ENCODE results near the gene HOXD1. TPM values are rescaled to one million over a fixed set of nuclear protein-coding genes. Genes with fewer than 3 reads are reported as not detected.

Gene HOXD1
- total RNA-seq, 6 donors from 2014 or later = 1.0 to 7.2 (median 3.6) TPM

DNA sequence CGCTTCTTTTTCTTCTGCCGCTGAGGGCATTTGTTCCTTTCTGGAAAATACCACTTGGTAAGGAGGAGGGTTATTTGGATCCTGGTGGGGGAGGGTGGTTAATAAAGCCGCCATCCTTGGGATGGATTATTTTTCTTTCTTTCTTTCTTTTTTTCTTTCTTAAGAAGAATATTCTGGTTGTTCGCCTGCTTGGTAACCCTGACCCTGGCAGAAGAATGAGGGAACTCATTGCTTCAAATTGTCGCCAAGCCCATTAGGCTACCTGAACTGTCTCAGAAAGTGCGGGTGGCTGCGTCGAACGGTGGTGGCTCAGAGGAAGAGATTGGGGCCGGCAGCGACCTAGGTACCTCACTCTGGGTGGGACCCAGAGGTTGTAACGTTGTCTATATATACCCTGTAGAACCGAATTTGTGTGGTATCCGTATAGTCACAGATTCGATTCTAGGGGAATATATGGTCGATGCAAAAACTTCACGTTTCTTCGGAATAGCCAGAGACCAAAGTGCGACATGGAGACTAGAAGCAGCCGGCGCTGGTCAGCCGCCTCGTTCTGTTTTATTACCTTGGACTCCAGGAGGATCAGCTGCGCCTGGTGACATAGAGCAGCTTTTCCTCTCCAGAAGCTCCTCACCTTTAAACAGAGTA is 38.4 kb upstream of the HOXD1 start:
- H3K9me3 ChIP-seq = no peaks in the 10 kb centered on the region

DNA sequence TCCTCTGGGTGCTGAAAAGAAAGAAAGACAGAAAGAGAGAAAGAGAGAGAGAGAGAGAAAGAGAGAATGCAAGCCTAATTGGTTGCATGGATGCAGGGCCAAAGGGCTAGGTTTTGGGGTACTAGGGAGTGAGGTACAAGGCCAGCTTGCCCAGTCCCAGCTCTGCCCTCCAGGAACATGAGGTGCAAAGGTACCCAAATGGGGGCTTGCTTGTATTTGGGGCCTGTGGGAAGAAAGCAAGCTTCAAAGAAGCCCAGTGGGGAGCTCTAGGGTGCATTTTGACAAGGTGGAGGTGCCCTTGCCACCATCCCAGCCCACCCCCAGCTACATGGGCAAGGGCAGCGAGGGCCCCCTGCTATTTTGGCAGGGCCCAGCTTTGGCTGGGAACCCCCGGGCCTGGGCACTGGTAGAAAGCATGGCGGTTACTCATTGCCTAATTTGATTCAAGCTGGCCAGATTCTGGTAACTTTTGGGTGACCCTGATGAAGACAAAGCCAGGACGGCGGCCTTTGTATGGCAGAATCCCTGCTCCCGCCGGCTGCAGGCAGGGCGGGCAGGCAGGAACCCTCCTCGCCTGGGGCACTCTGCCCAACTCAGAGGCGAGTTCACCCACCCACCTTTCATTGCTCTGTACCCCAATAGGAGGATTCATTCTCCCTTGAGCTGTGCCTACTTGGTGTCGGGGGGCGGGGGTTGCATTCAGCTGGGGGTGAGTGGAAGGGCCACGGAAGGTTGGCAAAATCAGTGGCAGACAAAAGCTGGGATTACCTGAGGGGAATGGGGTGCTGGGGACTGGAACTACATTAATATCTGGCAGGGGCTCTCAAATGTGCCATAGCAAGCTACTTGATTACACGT is 37.7 kb upstream of the HOXD1 start:
- H3K9me3 ChIP-seq = no peaks in the 10 kb centered on the region
- DNase-seq (no peak), ATAC-seq (ENCODE audit: low FRiP score in 2 of 2) (no peak)
- H3K27ac ChIP-seq = no peak overlapping the region
- H3K36me3 ChIP-seq = no peaks in the 10 kb centered on the region
- H3K4me3 ChIP-seq = no peak overlapping the region
- 15 to 31% methylated on average over 7 to 14 of the region's 14 CpGs for WGBS, 2 donors
- TF ChIP-seq POLR2A (IDR thresholded peaks at IDR 0.05) = no peak
- TF ChIP-seq, protein P1, sequence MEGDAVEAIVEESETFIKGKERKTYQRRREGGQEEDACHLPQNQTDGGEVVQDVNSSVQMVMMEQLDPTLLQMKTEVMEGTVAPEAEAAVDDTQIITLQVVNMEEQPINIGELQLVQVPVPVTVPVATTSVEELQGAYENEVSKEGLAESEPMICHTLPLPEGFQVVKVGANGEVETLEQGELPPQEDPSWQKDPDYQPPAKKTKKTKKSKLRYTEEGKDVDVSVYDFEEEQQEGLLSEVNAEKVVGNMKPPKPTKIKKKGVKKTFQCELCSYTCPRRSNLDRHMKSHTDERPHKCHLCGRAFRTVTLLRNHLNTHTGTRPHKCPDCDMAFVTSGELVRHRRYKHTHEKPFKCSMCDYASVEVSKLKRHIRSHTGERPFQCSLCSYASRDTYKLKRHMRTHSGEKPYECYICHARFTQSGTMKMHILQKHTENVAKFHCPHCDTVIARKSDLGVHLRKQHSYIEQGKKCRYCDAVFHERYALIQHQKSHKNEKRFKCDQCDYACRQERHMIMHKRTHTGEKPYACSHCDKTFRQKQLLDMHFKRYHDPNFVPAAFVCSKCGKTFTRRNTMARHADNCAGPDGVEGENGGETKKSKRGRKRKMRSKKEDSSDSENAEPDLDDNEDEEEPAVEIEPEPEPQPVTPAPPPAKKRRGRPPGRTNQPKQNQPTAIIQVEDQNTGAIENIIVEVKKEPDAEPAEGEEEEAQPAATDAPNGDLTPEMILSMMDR (IDR thresholded peaks at IDR 0.05) = no peak
- no peak for TF ChIP-seq EP300 (IDR thresholded peaks at IDR 0.05)
- TF ChIP-seq POLR2AphosphoS5 (IDR thresholded peaks at IDR 0.05) = no peak
- H3K4me1 ChIP-seq = peaks cover 0 to 34% (median 7%) of the 10 kb centered on the region in 4 donors
- peaks cover 0 to 81% (median 34%) of the 10 kb centered on the region in 4 donors for H3K27me3 ChIP-seq

More for the DNA sequence above, 38.4 kb upstream of the HOXD1 start:
- Histone ChIP-seq H3K36me3 (no peaks in the 10 kb centered on the region), H3K4me1 (peaks cover 0 to 34% (median 7%) of the 10 kb centered on the region in 4 donors), H3K27ac (no peak overlapping the region), H3K4me3 (no peak overlapping the region), H3K27me3 (peaks cover 0 to 79% (median 35%) of the 10 kb centered on the region in 4 donors)
- ATAC-seq (ENCODE audit: low FRiP score in 2 of 2) (no peak), DNase-seq (no peak)
- WGBS, 2 donors = 14 to 20% methylated on average over 24 of the region's 24 CpGs
- TF ChIP-seq POLR2A (IDR thresholded peaks at IDR 0.05) (no peak), POLR2AphosphoS5 (IDR thresholded peaks at IDR 0.05) (no peak), EP300 (IDR thresholded peaks at IDR 0.05) (no peak)
- TF ChIP-seq, protein P1 (IDR thresholded peaks at IDR 0.05) = no peak

DNA sequence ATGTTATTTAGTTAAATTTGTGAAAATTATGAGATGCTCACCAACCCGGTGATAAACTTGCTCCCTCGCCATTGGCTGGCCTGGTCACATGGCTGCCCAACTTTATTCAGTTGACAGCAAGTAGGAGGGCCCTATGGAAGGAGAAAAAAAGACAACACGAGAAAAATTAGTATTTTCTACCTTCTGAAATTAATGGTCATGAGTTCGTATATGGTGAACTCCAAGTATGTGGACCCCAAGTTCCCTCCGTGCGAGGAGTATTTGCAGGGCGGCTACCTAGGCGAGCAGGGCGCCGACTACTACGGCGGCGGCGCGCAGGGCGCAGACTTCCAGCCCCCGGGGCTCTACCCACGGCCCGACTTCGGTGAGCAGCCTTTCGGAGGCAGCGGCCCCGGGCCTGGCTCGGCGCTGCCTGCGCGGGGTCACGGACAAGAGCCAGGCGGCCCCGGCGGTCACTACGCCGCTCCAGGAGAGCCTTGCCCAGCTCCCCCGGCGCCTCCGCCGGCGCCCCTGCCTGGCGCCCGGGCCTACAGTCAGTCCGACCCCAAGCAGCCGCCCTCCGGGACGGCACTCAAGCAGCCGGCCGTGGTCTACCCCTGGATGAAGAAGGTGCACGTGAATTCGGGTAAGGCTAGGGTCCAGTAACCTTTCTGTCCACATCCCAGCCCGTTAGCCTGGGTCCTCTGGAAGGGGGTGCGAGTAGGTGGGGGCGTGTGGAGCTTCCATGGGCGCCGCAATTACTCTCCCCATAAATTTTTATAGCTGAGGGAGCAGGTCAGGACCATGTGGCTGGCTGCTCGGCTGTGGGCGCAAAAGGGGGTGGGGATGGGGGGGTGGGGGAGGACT is 36.8 kb upstream of the HOXD1 start, which contains the start of gene HOXD4:
HOXD4 (plus strand) TSS at position 109 of the 846 bp plus-strand sequence; CDS start at position 193, 84 bp downstream.
- TF ChIP-seq, protein P1 (IDR thresholded peaks at IDR 0.05) = no peak
- TF ChIP-seq EP300 (IDR thresholded peaks at IDR 0.05) (no peak), POLR2AphosphoS5 (IDR thresholded peaks at IDR 0.05) (no peak), POLR2A (IDR thresholded peaks at IDR 0.05) (no peak)
- WGBS, 2 donors = 7 to 8% methylated on average over 21 to 41 of the region's 55 CpGs
- H3K36me3 ChIP-seq = no peaks in the 10 kb centered on the region
- no peaks in the 10 kb centered on the region for H3K9me3 ChIP-seq
- H3K27ac ChIP-seq = no peak within 1 kb of the TSS
- peak within 1 kb of the TSS in 1 of 4 donors; percentile 14 for H3K4me3 ChIP-seq
- DNase-seq (peak in 1 of 2 donors; percentile 80), ATAC-seq (ENCODE audit: low FRiP score in 2 of 2) (peak in 1 of 2 donors; percentile 29)
- peaks cover 0 to 35% (median 7%) of the 10 kb centered on the region in 4 donors for H3K4me1 ChIP-seq
- peaks cover 0 to 84% (median 39%) of the 10 kb centered on the region in 4 donors for H3K27me3 ChIP-seq

DNA sequence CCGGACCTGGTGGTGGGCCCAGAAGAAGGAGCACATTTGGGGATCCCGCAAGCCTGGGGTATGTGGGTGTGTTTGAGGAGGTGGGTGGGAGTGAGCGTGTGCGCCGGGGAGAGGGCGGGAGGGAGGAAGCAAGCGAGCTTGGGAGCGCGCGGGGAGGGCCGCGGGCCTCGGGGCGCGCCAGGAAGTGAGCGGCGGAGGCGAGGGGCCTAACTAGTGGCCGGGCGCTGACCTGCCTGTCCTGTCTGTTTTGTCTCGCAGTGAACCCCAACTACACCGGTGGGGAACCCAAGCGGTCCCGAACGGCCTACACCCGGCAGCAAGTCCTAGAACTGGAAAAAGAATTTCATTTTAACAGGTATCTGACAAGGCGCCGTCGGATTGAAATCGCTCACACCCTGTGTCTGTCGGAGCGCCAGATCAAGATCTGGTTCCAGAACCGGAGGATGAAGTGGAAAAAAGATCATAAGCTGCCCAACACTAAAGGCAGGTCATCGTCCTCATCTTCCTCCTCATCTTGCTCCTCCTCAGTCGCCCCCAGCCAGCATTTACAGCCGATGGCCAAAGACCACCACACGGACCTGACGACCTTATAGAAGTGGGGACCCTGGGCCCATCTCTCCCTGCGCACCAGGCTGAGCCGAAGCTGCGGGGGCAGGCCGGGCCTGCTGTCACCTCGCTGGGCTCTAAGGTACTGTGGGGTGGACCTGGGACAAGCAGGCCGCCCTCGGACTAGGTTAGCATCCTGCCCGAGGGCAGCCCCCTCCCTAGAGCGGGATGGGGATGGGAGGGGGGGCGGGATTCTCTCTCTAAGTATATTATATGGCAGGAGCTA is 35.9 kb upstream of the HOXD1 start:
- 10 to 11% methylated on average over 39 to 45 of the region's 48 CpGs for WGBS, 2 donors
- Histone ChIP-seq H3K4me1 (peaks cover 5 to 44% (median 11%) of the 10 kb centered on the region in 4 donors), H3K27ac (no peak overlapping the region), H3K27me3 (peaks cover 0 to 86% (median 43%) of the 10 kb centered on the region in 4 donors), H3K9me3 (no peaks in the 10 kb centered on the region), H3K36me3 (no peaks in the 10 kb centered on the region), H3K4me3 (no peak overlapping the region)
- DNase-seq = peak in 1 of 2 donors; percentile 54
- TF ChIP-seq, protein P1 (IDR thresholded peaks at IDR 0.05) = no peak
- no peak for TF ChIP-seq POLR2A (IDR thresholded peaks at IDR 0.05)
- TF ChIP-seq POLR2AphosphoS5 (IDR thresholded peaks at IDR 0.05) = no peak
- TF ChIP-seq EP300 (IDR thresholded peaks at IDR 0.05) = no peak
- peak in 1 of 2 donors; percentile 32 for ATAC-seq (ENCODE audit: low FRiP score in 2 of 2)

Measured in upper lobe of left lung (tissue), 6 donors.